Tibial artery (tissue), 4 donors: ENCODE data around the gene TEAD3.
A peak's percentile ranks its signal among the peaks of the same experiment; 100 is the strongest.

ENCODE experiments used
- DNase-seq, 2 donors: peaks; one replicate each; pipeline ENCODE4 v3.0.0-alpha.2; 2019
- H3K27ac ChIP-seq, 2 donors: fragments of 200-600 bp; sonication (generic) in 1 of 2; 1 replicate in 1 of 2; 2 replicates in 1 of 2; pipeline ENCODE4 v1.5.1; 2018 to 2019; ENCODE audit warnings: mild to moderate bottlenecking in 1 of 2
- H3K27me3 ChIP-seq, 2 donors: fragments of 200-600 bp; sonication (generic) in 1 of 2; one replicate each; pipeline versions ENCODE4 v1.5.1 to v1.6.0; 2016 to 2019
- H3K36me3 ChIP-seq, 3 donors: fragments of 200-600 bp; sonication (generic) in 2 of 3; one replicate each; pipeline ENCODE4 v1.5.1; 2016 to 2019; ENCODE audit warnings: mild to moderate bottlenecking in 2 of 3
- H3K4me1 ChIP-seq, 4 donors: fragments of 200-600 bp; sonication (generic) in 2 of 4; 1 replicate in 3 of 4; 2 replicates in 1 of 4; pipeline ENCODE4 v1.5.1; 2016 to 2019
- H3K4me3 ChIP-seq, 2 donors: fragments of 200-600 bp; sonication (generic) in 1 of 2; 1 replicate in 1 of 2; 2 replicates in 1 of 2; pipeline ENCODE4 v1.5.1; 2018 to 2019; ENCODE audit warnings: mild to moderate bottlenecking in 2 of 2
- H3K9me3 ChIP-seq, 3 donors: fragments of 200-600 bp; sonication (generic) in 1 of 3; one replicate each; pipeline ENCODE4 v1.5.1; 2016 to 2019
- CTCF ChIP-seq, 2 experiments: fragments of 200-600 bp in 1 of 2; fragments of 450-650 bp in 1 of 2; IDR thresholded peaks; one replicate each; pipeline ENCODE4 v1.5.1; 2017 to 2019; ENCODE audit warnings: antibody characterized with exemption in 2 of 2, mild to moderate bottlenecking in 1 of 2, moderate library complexity in 1 of 2
- intact Hi-C: fragments of 100-400 bp; cut with DNase I; formaldehyde crosslinking; loops from one replicate; pipeline ENCODE4 v1.15.0; 2023; ENCODE audit warnings: low total_unique reads

Gene TEAD3

DNA sequence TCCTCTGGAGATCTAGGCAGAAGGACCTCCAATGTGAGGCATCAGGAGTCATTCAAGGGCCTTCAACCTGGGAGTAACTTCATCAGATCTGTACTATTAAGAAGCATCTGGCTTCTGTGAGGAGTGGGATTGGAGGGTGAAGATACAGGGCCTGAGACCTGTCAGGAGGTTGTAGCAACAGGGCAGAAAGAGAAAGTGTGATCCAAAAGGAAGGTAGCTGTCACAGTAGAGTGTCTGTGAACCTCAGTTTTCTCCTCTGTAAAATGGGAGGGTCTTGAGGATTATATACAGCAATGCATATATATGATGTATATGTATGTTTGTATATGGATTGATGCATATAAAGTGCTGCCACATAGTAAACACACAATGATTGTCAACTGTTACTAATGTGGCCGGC is 31.2 kb downstream of the TEAD3 start:
- Histone ChIP-seq H3K36me3 (peaks cover 13 to 74% (median 13%) of the 10 kb centered on the region in 3 donors), H3K9me3 (no peaks in the 10 kb centered on the region), H3K4me1 (peaks cover 0 to 25% (median 12%) of the 10 kb centered on the region in 4 donors), H3K27me3 (no peaks in the 10 kb centered on the region), H3K27ac (no peak overlapping the region), H3K4me3 (no peak overlapping the region)
- intact Hi-C loops = loop anchor here (5.0 kb wide), 1 partner anchor 123 kb away; the partner anchor contains the start of gene PPARD
- TF ChIP-seq CTCF (IDR thresholded peaks at IDR 0.05) = no peak
- no peak for DNase-seq

DNA sequence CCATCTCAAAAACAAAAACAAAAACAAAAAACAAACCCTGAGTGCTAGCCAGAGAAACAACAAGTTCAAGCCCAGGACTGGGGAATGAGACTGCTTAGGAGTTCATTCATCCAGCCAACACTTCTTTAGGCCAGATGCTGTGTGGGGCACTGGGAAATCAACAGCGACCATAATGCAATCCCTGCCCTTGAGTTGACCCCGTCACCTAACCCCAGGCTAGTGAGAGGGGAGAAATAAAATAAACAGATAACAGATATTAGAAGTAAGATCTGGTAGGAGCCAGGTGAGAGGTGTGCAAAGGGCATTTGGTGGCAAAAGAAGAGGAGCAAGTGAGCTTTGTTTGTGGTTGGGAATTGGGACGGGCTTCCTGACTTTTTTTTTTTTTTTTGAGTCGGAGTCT is 33.6 kb downstream of the TEAD3 start:
- intact Hi-C loops = no loop called here
- H3K4me3 ChIP-seq = no peak overlapping the region
- H3K27me3 ChIP-seq = no peaks in the 10 kb centered on the region
- no peak overlapping the region for H3K27ac ChIP-seq
- H3K9me3 ChIP-seq = no peaks in the 10 kb centered on the region
- peaks cover 22 to 83% (median 23%) of the 10 kb centered on the region in 3 donors for H3K36me3 ChIP-seq
- peaks cover 0 to 7% (median 2%) of the 10 kb centered on the region in 4 donors for H3K4me1 ChIP-seq
- no peak for DNase-seq
- no peak for TF ChIP-seq CTCF (IDR thresholded peaks at IDR 0.05)

- Histone ChIP-seq H3K36me3 (peaks cover 34 to 98% (median 41%) of the 10 kb centered on the region in 3 donors), H3K4me1 (no peaks in the 10 kb centered on the region), H3K4me3 (no peak overlapping the region), H3K9me3 (no peaks in the 10 kb centered on the region), H3K27ac (no peak overlapping the region), H3K27me3 (no peaks in the 10 kb centered on the region)
- TF ChIP-seq CTCF (IDR thresholded peaks at IDR 0.05) = no peak
- DNase-seq = no peak
- intact Hi-C loops = no loop called here
These were observed 35.6 kb downstream of the TEAD3 start for GRCh38 chr6:35461270-35461669.

DNA sequence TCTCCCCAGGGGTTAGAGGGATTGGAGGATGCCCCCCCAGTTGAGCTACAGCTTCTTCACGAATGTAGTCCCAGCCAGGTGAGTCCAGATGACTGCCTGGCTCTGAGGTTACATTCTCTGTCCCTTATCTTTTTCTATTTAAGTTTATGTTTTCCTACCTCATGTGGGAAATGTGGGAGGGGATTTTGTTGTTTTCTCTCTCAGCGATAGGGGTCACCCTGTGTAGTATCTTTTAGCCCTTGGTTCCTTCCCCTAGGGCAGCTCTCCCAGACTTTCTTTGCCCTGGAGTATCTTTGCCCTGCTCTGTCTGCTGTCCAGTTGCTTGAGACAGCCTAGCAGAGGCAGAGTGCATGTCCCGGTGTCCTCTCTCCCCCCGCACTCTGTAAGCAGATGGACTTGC is 39.0 kb downstream of the TEAD3 start:
- H3K36me3 ChIP-seq = peaks cover 34 to 75% (median 41%) of the 10 kb centered on the region in 3 donors

DNA sequence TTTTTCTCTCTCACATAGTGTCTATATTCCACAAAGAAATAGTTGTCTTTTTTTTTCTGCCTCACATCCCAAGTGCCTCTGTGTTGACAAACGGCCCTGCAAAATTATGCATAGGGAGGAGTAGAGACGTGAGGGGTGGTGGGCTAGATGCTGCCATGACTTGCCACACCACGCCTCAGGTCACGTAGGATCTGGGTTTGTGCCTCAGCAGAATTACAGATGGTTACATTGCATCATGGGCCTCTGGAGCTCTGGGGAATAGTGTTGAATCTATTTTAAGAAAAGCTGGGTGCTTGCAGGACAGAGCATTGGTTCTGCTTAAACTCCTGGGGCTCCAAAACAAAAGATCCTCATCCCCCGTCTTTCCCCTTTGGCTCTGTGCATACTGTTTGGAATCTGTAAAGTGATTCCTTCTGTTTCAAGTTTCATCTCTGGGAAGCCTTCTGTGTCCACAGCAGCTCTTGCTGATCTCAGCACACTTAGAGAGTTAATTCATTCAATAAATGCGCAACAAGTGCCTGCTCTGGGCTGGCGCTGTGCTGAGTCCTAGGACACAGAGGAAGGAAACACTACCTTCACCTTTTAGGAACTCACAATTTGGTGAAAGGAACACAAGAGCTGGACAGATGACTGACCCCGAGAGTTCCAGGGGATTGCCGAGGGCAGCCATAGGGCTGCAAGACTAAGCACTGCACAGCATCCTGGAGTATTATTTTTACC is 42.3 kb downstream of the TEAD3 start:
- peak in 1 of 2 donors; percentile 79 for DNase-seq
- Histone ChIP-seq H3K4me3 (peak overlapping the region; percentile 18 to 62), H3K9me3 (no peaks in the 10 kb centered on the region), H3K36me3 (peaks cover 20 to 42% (median 31%) of the 10 kb centered on the region in 3 donors), H3K27ac (peak overlapping the region; percentile 64 to 77), H3K4me1 (peaks cover 4 to 41% (median 26%) of the 10 kb centered on the region in 4 donors), H3K27me3 (no peaks in the 10 kb centered on the region)
- no peak for TF ChIP-seq CTCF (IDR thresholded peaks at IDR 0.05)
- intact Hi-C loops = no loop called here

More for the DNA sequence above, 39.0 kb downstream of the TEAD3 start:
- DNase-seq = no peak
- no peak for TF ChIP-seq CTCF (IDR thresholded peaks at IDR 0.05)
- intact Hi-C loops = no loop called here
- H3K27me3 ChIP-seq = no peaks in the 10 kb centered on the region
- peaks cover 0 to 31% (median 20%) of the 10 kb centered on the region in 4 donors for H3K4me1 ChIP-seq
- H3K9me3 ChIP-seq = no peaks in the 10 kb centered on the region
- H3K4me3 ChIP-seq = no peak overlapping the region
- H3K27ac ChIP-seq = no peak overlapping the region
